Measurements from ENCODE around the gene KSR2.

The KSR2 gene

GRCh38 chr12:117606024-117606423 is 362.8 kb downstream of the KSR2 start:
- H3K27me3 Mint-ChIP-seq = peaks cover 3% of the 10 kb centered on the region
- H3K36me3 Mint-ChIP-seq = no peaks in the 10 kb centered on the region
- no peaks in the 10 kb centered on the region for H3K4me1 Mint-ChIP-seq
- no peak overlapping the region for H3K27ac Mint-ChIP-seq
- H3K4me3 Mint-ChIP-seq = no peak overlapping the region
- peaks cover 9% of the 10 kb centered on the region for H3K9me3 Mint-ChIP-seq

GRCh38 chr12:117603316-117604113 is 365.3 kb downstream of the KSR2 start:
- Mint-ChIP-seq H3K4me3 (no peak overlapping the region), H3K27ac (peak overlapping the region; percentile 35), H3K36me3 (no peaks in the 10 kb centered on the region), H3K9me3 (peaks cover 9% of the 10 kb centered on the region), H3K4me1 (no peaks in the 10 kb centered on the region), H3K27me3 (peaks cover 1% of the 10 kb centered on the region)

GRCh38 chr12:117599849-117600248 is 368.9 kb downstream of the KSR2 start:
- H3K27me3 Mint-ChIP-seq = no peaks in the 10 kb centered on the region

GRCh38 chr12:117596968-117597367 is 371.8 kb downstream of the KSR2 start:
- Mint-ChIP-seq H3K4me3 (no peak overlapping the region), H3K4me1 (no peaks in the 10 kb centered on the region)

More at GRCh38 chr12:117599849-117600248, 368.9 kb downstream of the KSR2 start:
- Mint-ChIP-seq H3K4me1 (no peaks in the 10 kb centered on the region), H3K36me3 (no peaks in the 10 kb centered on the region), H3K4me3 (no peak overlapping the region), H3K27ac (no peak overlapping the region), H3K9me3 (peaks cover 5% of the 10 kb centered on the region)

GRCh38 chr12:117595751-117596150 is 373.0 kb downstream of the KSR2 start:
- Mint-ChIP-seq H3K36me3 (no peaks in the 10 kb centered on the region), H3K4me1 (no peaks in the 10 kb centered on the region), H3K4me3 (no peak overlapping the region), H3K27ac (no peak overlapping the region), H3K27me3 (peaks cover 1% of the 10 kb centered on the region), H3K9me3 (no peaks in the 10 kb centered on the region)

More at GRCh38 chr12:117596968-117597367, 371.8 kb downstream of the KSR2 start:
- H3K9me3 Mint-ChIP-seq = no peaks in the 10 kb centered on the region
- H3K27me3 Mint-ChIP-seq = peaks cover 1% of the 10 kb centered on the region
- H3K27ac Mint-ChIP-seq = no peak overlapping the region
- no peaks in the 10 kb centered on the region for H3K36me3 Mint-ChIP-seq

GRCh38 chr12:117594481-117594880 is 374.3 kb downstream of the KSR2 start:
- H3K36me3 Mint-ChIP-seq = no peaks in the 10 kb centered on the region
- peaks cover 1% of the 10 kb centered on the region for H3K27me3 Mint-ChIP-seq
- no peaks in the 10 kb centered on the region for H3K9me3 Mint-ChIP-seq
- H3K27ac Mint-ChIP-seq = no peak overlapping the region
- H3K4me1 Mint-ChIP-seq = no peaks in the 10 kb centered on the region
- no peak overlapping the region for H3K4me3 Mint-ChIP-seq

GRCh38 chr12:117593815-117594400 is 374.9 kb downstream of the KSR2 start:
- Mint-ChIP-seq H3K4me3 (no peak overlapping the region), H3K9me3 (no peaks in the 10 kb centered on the region), H3K27me3 (peaks cover 1% of the 10 kb centered on the region), H3K4me1 (no peaks in the 10 kb centered on the region), H3K27ac (no peak overlapping the region), H3K36me3 (no peaks in the 10 kb centered on the region)

GRCh38 chr12:117592588-117593305 is 376.0 kb downstream of the KSR2 start:
- no peaks in the 10 kb centered on the region for H3K4me1 Mint-ChIP-seq
- no peak overlapping the region for H3K4me3 Mint-ChIP-seq
- no peaks in the 10 kb centered on the region for H3K36me3 Mint-ChIP-seq
- H3K27ac Mint-ChIP-seq = no peak overlapping the region
- peaks cover 4% of the 10 kb centered on the region for H3K27me3 Mint-ChIP-seq
- no peaks in the 10 kb centered on the region for H3K9me3 Mint-ChIP-seq

- Mint-ChIP-seq H3K4me1 (no peaks in the 10 kb centered on the region), H3K27ac (no peak overlapping the region), H3K9me3 (no peaks in the 10 kb centered on the region), H3K36me3 (no peaks in the 10 kb centered on the region), H3K4me3 (no peak overlapping the region), H3K27me3 (peaks cover 9% of the 10 kb centered on the region)
Measured at GRCh38 chr12:117590999-117591398, 377.8 kb downstream of the KSR2 start.

GRCh38 chr12:117590386-117590785 is 378.4 kb downstream of the KSR2 start:
- no peaks in the 10 kb centered on the region for H3K9me3 Mint-ChIP-seq
- no peak overlapping the region for H3K4me3 Mint-ChIP-seq
- no peaks in the 10 kb centered on the region for H3K36me3 Mint-ChIP-seq
- peaks cover 12% of the 10 kb centered on the region for H3K27me3 Mint-ChIP-seq
- H3K4me1 Mint-ChIP-seq = no peaks in the 10 kb centered on the region
- H3K27ac Mint-ChIP-seq = no peak overlapping the region

- Mint-ChIP-seq H3K36me3 (no peaks in the 10 kb centered on the region), H3K27ac (no peak overlapping the region), H3K9me3 (no peaks in the 10 kb centered on the region), H3K4me3 (no peak overlapping the region), H3K27me3 (peaks cover 16% of the 10 kb centered on the region), H3K4me1 (no peaks in the 10 kb centered on the region)
Measured at GRCh38 chr12:117589021-117589420, 379.8 kb downstream of the KSR2 start.

GRCh38 chr12:117587631-117588287 is 381.0 kb downstream of the KSR2 start:
- Mint-ChIP-seq H3K4me1 (no peaks in the 10 kb centered on the region), H3K27ac (no peak overlapping the region), H3K4me3 (no peak overlapping the region), H3K36me3 (no peaks in the 10 kb centered on the region), H3K27me3 (peaks cover 19% of the 10 kb centered on the region), H3K9me3 (no peaks in the 10 kb centered on the region)

- no peaks in the 10 kb centered on the region for H3K4me1 Mint-ChIP-seq
- peaks cover 19% of the 10 kb centered on the region for H3K27me3 Mint-ChIP-seq
- H3K4me3 Mint-ChIP-seq = no peak overlapping the region
- no peaks in the 10 kb centered on the region for H3K36me3 Mint-ChIP-seq
- no peak overlapping the region for H3K27ac Mint-ChIP-seq
- H3K9me3 Mint-ChIP-seq = no peaks in the 10 kb centered on the region
Measured at GRCh38 chr12:117583677-117584225, 385.0 kb downstream of the KSR2 start.

- Mint-ChIP-seq H3K27me3 (peaks cover 18% of the 10 kb centered on the region), H3K4me1 (no peaks in the 10 kb centered on the region), H3K27ac (no peak overlapping the region), H3K9me3 (no peaks in the 10 kb centered on the region), H3K4me3 (no peak overlapping the region), H3K36me3 (no peaks in the 10 kb centered on the region)
Measured at GRCh38 chr12:117583092-117583491, 385.7 kb downstream of the KSR2 start.

- Mint-ChIP-seq H3K4me3 (no peak overlapping the region), H3K27ac (no peak overlapping the region), H3K9me3 (no peaks in the 10 kb centered on the region), H3K27me3 (peaks cover 19% of the 10 kb centered on the region), H3K36me3 (no peaks in the 10 kb centered on the region), H3K4me1 (no peaks in the 10 kb centered on the region)
Measured at GRCh38 chr12:117582135-117582784, 386.5 kb downstream of the KSR2 start.
